Activated B cell treated with CpG ODN at 0.5 μM for 24 hours (primary cell): Measurements from ENCODE around the gene ZNF234. TPM values are rescaled to one million over a fixed set of nuclear protein-coding genes. Genes with fewer than 3 reads are reported as not detected.

Experiments
- ATAC-seq: fragments of 200-7000 bp; cut with Tn5 transposase; one replicate; pipeline ENCODE4 v1.10.0; 2021; ENCODE audit warnings: low read depth, mild to moderate bottlenecking, moderate library complexity
- CTCF ChIA-PET: fragments of 350-600 bp; sonication (Branson Sonifier 250); formaldehyde crosslinking; loops from one replicate; lab custom pipeline; 2021; ENCODE audit warnings: antibody characterized with exemption; lab: Charles Lee
- POLR2A ChIA-PET: fragments of 350-600 bp; sonication (Branson Sonifier 250); formaldehyde crosslinking; loops from one replicate; lab custom pipeline; 2021; ENCODE audit warnings: antibody characterized with exemption; lab: Charles Lee
- DNase-seq: peaks from one replicate; pipeline ENCODE4 v3.0.0; 2022
- H3K27ac Mint-ChIP-seq: one replicate; pipeline ENCODE4 v1.8.0; 2020; ENCODE audit warnings: mixed read lengths
- H3K27me3 Mint-ChIP-seq: one replicate; pipeline ENCODE4 v1.8.0; 2021; ENCODE audit warnings: mixed read lengths
- H3K36me3 Mint-ChIP-seq: one replicate; pipeline ENCODE4 v1.8.0; 2021; ENCODE audit warnings: low read depth, mixed read lengths
- H3K4me1 Mint-ChIP-seq: one replicate; pipeline ENCODE4 v1.8.0; 2021; ENCODE audit warnings: mixed read lengths
- H3K4me3 Mint-ChIP-seq: one replicate; pipeline ENCODE4 v1.8.0; 2020; ENCODE audit warnings: mild to moderate bottlenecking, mixed read lengths
- H3K9me3 Mint-ChIP-seq: one replicate; pipeline ENCODE4 v1.8.0; 2020; ENCODE audit warnings: mixed read lengths
- CTCF ChIP-seq: fragments of 200-600 bp; IDR thresholded peaks from one replicate; pipeline ENCODE4 v1.8.0; 2022; ENCODE audit warnings: antibody characterized with exemption, mild to moderate bottlenecking
- intact Hi-C: fragments of 100-400 bp; cut with micrococcal nuclease; formaldehyde crosslinking; loops from one replicate; pipeline ENCODE4 v1.15.1; 2024
- total RNA-seq: library from RNA; stranded (reverse); gene quantifications from 2 replicates; pipeline ENCODE4 v1.2.3, GENCODE V29; 2022

ZNF234 gene
- total RNA-seq, 1 donor from 2014 or later: 18.8 TPM

GRCh38 chr19:44109458-44109857, 31.9 kb upstream of the ZNF234 start:
- ChIA-PET CTCF (no interaction called here), POLR2A (no interaction called here)
- no peak overlapping the region for H3K27ac Mint-ChIP-seq
- no peak for TF ChIP-seq CTCF
- no peak for ATAC-seq
- intact Hi-C loops: no loop called here
- peaks cover 38% of the 10 kb centered on the region for H3K9me3 Mint-ChIP-seq
- peaks cover 51% of the 10 kb centered on the region for H3K36me3 Mint-ChIP-seq
- peaks cover 21% of the 10 kb centered on the region for H3K4me1 Mint-ChIP-seq
- no peak for DNase-seq
- H3K4me3 Mint-ChIP-seq: no peak overlapping the region
- no peaks in the 10 kb centered on the region for H3K27me3 Mint-ChIP-seq

- no peak for ATAC-seq
Observed at GRCh38 chr19:44111910-44112463, 29.4 kb upstream of the ZNF234 start.

GRCh38 chr19:44112802-44113137, 28.6 kb upstream of the ZNF234 start:
- Mint-ChIP-seq H3K9me3 (peaks cover 17% of the 10 kb centered on the region), H3K27me3 (no peaks in the 10 kb centered on the region), H3K27ac (peak overlapping the region; percentile 83), H3K4me3 (peak overlapping the region; percentile 97), H3K4me1 (peaks cover 31% of the 10 kb centered on the region), H3K36me3 (peaks cover 38% of the 10 kb centered on the region)
- DNase-seq (no peak), ATAC-seq (no peak)
- ChIA-PET POLR2A (interaction anchor here (0.8 to 2.6 kb wide), 4 partner anchors 18 to 177 kb away, joined by 4 to 19 read pairs (median 7); partner anchors contain the start of genes ZNF224, ZNF226 and ZNF45), CTCF (no interaction called here)
- intact Hi-C loops: loop anchor here (1.0 to 5.0 kb wide), 10 partner anchors 18 to 285 kb away; partner anchors contain the start of genes ZNF224, ZNF226, ZNF227 and ZNF230
- no peak for TF ChIP-seq CTCF

More at GRCh38 chr19:44111910-44112463, 29.4 kb upstream of the ZNF234 start:
- H3K4me3 Mint-ChIP-seq: peak overlapping the region; percentile 40
- no peak for TF ChIP-seq CTCF
- H3K27ac Mint-ChIP-seq: no peak overlapping the region
- ChIA-PET POLR2A (interaction anchor here (2.6 kb wide), 1 partner anchor 17 kb away, joined by 19 read pairs; the partner anchor contains the start of gene ZNF224), CTCF (no interaction called here)
- H3K9me3 Mint-ChIP-seq: peaks cover 23% of the 10 kb centered on the region
- no peak for DNase-seq
- H3K4me1 Mint-ChIP-seq: peaks cover 31% of the 10 kb centered on the region
- peaks cover 39% of the 10 kb centered on the region for H3K36me3 Mint-ChIP-seq
- no peaks in the 10 kb centered on the region for H3K27me3 Mint-ChIP-seq
- intact Hi-C loops: loop anchor here (5.0 kb wide), 2 partner anchors 175 to 285 kb away; partner anchors contain the start of genes ZNF283 and ZNF45

- Mint-ChIP-seq H3K27ac (peak within 1 kb of the TSS; percentile 83), H3K36me3 (peaks cover 37% of the 10 kb centered on the region), H3K27me3 (no peaks in the 10 kb centered on the region), H3K4me1 (peaks cover 31% of the 10 kb centered on the region), H3K9me3 (peaks cover 12% of the 10 kb centered on the region), H3K4me3 (peak within 1 kb of the TSS; percentile 97)
- POLR2A ChIA-PET: interaction anchor here (0.8 to 2.6 kb wide), 4 partner anchors 19 to 178 kb away, joined by 4 to 19 read pairs (median 7); partner anchors contain the start of genes ZNF224, ZNF226 and ZNF45
- DNase-seq: peak; percentile 65
- CTCF ChIA-PET: no interaction called here
- TF ChIP-seq CTCF: no peak
- intact Hi-C loops: loop anchor here (1.0 to 5.0 kb wide), 10 partner anchors 19 to 286 kb away; partner anchors contain the start of genes ZNF224, ZNF226, ZNF227 and ZNF230
- ATAC-seq: peak; percentile 95
Observed at GRCh38 chr19:44113138-44113783, 28.1 kb upstream of the ZNF234 start, which contains the start of gene ZNF225. ZNF225 (plus strand) TSS chr19:44113399; CDS start chr19:44115828, 2,429 bp downstream.
